Rectal smooth muscle tissue (tissue), 1 donor: ENCODE results near the gene SLC35A1.

Source experiments
- H3K27ac ChIP-seq: one replicate; pipeline ENCODE4 v1.7.0; 2013; ENCODE audit warnings: low read depth, low read length, inconsistent platforms
- H3K27me3 ChIP-seq: one replicate; pipeline ENCODE4 v1.7.0; 2013; ENCODE audit warnings: low read length; ENCODE audit not compliant: control insufficient read depth, insufficient read depth
- H3K36me3 ChIP-seq: one replicate; pipeline ENCODE4 v1.7.0; 2013; ENCODE audit warnings: low read length; ENCODE audit not compliant: control insufficient read depth, insufficient read depth
- H3K4me1 ChIP-seq: one replicate; pipeline ENCODE4 v1.7.0; 2013; ENCODE audit warnings: low read length; ENCODE audit not compliant: control insufficient read depth, insufficient read depth
- H3K4me3 ChIP-seq: one replicate; pipeline ENCODE4 v1.7.0; 2013; ENCODE audit warnings: low read length
- H3K9ac ChIP-seq: one replicate; pipeline ENCODE4 v1.7.0; 2013; ENCODE audit warnings: low read length

The SLC35A1 gene, protein sequence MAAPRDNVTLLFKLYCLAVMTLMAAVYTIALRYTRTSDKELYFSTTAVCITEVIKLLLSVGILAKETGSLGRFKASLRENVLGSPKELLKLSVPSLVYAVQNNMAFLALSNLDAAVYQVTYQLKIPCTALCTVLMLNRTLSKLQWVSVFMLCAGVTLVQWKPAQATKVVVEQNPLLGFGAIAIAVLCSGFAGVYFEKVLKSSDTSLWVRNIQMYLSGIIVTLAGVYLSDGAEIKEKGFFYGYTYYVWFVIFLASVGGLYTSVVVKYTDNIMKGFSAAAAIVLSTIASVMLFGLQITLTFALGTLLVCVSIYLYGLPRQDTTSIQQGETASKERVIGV

GRCh38 chr6:87472525-87473418 lies at the start of gene SLC35A1:
TSS of gene SLC35A1 (plus strand) at chr6:87472974. CDS start at chr6:87473004, 30 bp downstream.
- Histone ChIP-seq H3K4me1 (peaks cover 5% of the 10 kb centered on the region), H3K9ac (peak within 1 kb of the TSS; percentile 93)

GRCh38 chr6:87426789-87427188 lies 46.0 kb upstream of the SLC35A1 start:
- Histone ChIP-seq H3K4me3 (no peak overlapping the region), H3K9ac (no peak overlapping the region), H3K27ac (no peak overlapping the region), H3K27me3 (no peaks in the 10 kb centered on the region), H3K36me3 (no peaks in the 10 kb centered on the region), H3K4me1 (no peaks in the 10 kb centered on the region)

More at GRCh38 chr6:87472525-87473418, at the start of gene SLC35A1:
- Histone ChIP-seq H3K27ac (peak within 1 kb of the TSS; percentile 96), H3K36me3 (no peaks in the 10 kb centered on the region), H3K4me3 (peak within 1 kb of the TSS; percentile 97), H3K27me3 (no peaks in the 10 kb centered on the region)

- Histone ChIP-seq H3K27me3 (no peaks in the 10 kb centered on the region), H3K4me1 (no peaks in the 10 kb centered on the region), H3K36me3 (no peaks in the 10 kb centered on the region), H3K4me3 (no peak overlapping the region), H3K27ac (no peak overlapping the region), H3K9ac (no peak overlapping the region)
Measured at GRCh38 chr6:87430499-87430898, 42.3 kb upstream of the SLC35A1 start.

DNA sequence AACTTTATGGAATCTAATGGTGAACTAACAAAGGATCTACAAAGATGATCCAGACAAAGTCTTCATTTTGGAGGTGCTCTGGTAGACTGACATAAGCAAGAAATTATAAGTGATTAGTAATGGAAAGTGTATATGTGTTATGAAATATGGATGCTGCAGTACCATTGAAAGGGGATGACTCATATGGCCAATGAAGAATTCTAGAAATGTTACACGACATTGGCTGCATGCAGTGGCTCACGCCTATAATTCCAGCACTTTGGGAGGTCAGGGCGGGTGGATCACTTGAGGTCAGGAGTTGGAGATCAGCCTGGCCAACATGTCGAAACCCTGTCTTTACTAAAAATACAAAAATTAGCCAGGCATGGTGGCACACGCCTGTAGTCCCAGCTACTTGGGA lies 41.5 kb upstream of the SLC35A1 start:
- Histone ChIP-seq H3K4me1 (no peaks in the 10 kb centered on the region), H3K4me3 (no peak overlapping the region), H3K9ac (no peak overlapping the region), H3K36me3 (no peaks in the 10 kb centered on the region), H3K27me3 (no peaks in the 10 kb centered on the region), H3K27ac (no peak overlapping the region)

GRCh38 chr6:87436435-87436834 lies 36.3 kb upstream of the SLC35A1 start:
- Histone ChIP-seq H3K27ac (no peak overlapping the region), H3K9ac (no peak overlapping the region), H3K27me3 (no peaks in the 10 kb centered on the region), H3K4me3 (no peak overlapping the region), H3K4me1 (no peaks in the 10 kb centered on the region), H3K36me3 (no peaks in the 10 kb centered on the region)

DNA sequence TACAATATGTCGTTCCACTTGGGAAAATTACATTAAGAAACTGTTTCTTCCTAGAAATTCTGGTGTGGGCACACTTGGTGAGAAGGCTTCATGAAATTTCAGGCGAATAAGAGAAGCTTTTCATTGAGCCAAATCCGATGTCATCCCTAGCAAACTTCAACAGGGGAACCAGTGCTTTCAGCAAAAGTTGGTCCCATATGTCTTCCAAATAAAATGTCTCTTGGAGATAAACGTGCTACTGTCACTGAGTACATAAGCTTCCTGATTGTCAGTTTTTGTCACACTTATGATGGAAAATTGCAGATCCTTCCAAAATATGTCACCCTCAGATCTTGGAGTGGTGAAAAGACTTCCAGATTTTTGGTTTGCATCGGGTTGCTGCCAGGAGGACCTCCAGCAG lies 31.1 kb upstream of the SLC35A1 start:
- H3K4me1 ChIP-seq, result no peaks in the 10 kb centered on the region

GRCh38 chr6:87444362-87444761 lies 28.4 kb upstream of the SLC35A1 start:
- Histone ChIP-seq H3K27me3 (no peaks in the 10 kb centered on the region), H3K4me3 (no peak overlapping the region), H3K27ac (no peak overlapping the region), H3K9ac (no peak overlapping the region), H3K4me1 (no peaks in the 10 kb centered on the region), H3K36me3 (no peaks in the 10 kb centered on the region)

More for the DNA sequence above, 31.1 kb upstream of the SLC35A1 start:
- H3K27ac ChIP-seq, result no peak overlapping the region
- no peaks in the 10 kb centered on the region for H3K36me3 ChIP-seq
- H3K27me3 ChIP-seq, result no peaks in the 10 kb centered on the region
- no peak overlapping the region for H3K9ac ChIP-seq
- no peak overlapping the region for H3K4me3 ChIP-seq

GRCh38 chr6:87465051-87465450 lies 7.7 kb upstream of the SLC35A1 start:
- H3K4me3 ChIP-seq, result no peak overlapping the region
- no peak overlapping the region for H3K27ac ChIP-seq
- no peaks in the 10 kb centered on the region for H3K27me3 ChIP-seq
- no peak overlapping the region for H3K9ac ChIP-seq
- no peaks in the 10 kb centered on the region for H3K36me3 ChIP-seq
- H3K4me1 ChIP-seq, result no peaks in the 10 kb centered on the region

- Histone ChIP-seq H3K4me3 (peak overlapping the region; percentile 97), H3K27me3 (no peaks in the 10 kb centered on the region), H3K27ac (peak overlapping the region; percentile 96), H3K36me3 (no peaks in the 10 kb centered on the region), H3K9ac (peak overlapping the region; percentile 70), H3K4me1 (peaks cover 5% of the 10 kb centered on the region)
Measured at GRCh38 chr6:87473419-87473903, 687 bp downstream of the SLC35A1 start.

GRCh38 chr6:87481931-87482330 lies 9.2 kb downstream of the SLC35A1 start:
- no peak overlapping the region for H3K27ac ChIP-seq
- H3K36me3 ChIP-seq, result no peaks in the 10 kb centered on the region
- H3K27me3 ChIP-seq, result no peaks in the 10 kb centered on the region
- H3K4me3 ChIP-seq, result no peak overlapping the region
- H3K4me1 ChIP-seq, result no peaks in the 10 kb centered on the region
- no peak overlapping the region for H3K9ac ChIP-seq

GRCh38 chr6:87482366-87482765 lies 9.6 kb downstream of the SLC35A1 start:
- no peak overlapping the region for H3K27ac ChIP-seq
- no peaks in the 10 kb centered on the region for H3K4me1 ChIP-seq
- no peak overlapping the region for H3K9ac ChIP-seq
- H3K27me3 ChIP-seq, result no peaks in the 10 kb centered on the region
- no peaks in the 10 kb centered on the region for H3K36me3 ChIP-seq
- H3K4me3 ChIP-seq, result no peak overlapping the region

GRCh38 chr6:87483929-87484328 lies 11.2 kb downstream of the SLC35A1 start:
- Histone ChIP-seq H3K4me3 (no peak overlapping the region), H3K9ac (no peak overlapping the region), H3K27ac (no peak overlapping the region), H3K36me3 (no peaks in the 10 kb centered on the region), H3K4me1 (no peaks in the 10 kb centered on the region), H3K27me3 (no peaks in the 10 kb centered on the region)
